SKM-1 (cell line): ENCODE data around the gene MRPS6.

Experiments
- DNase-seq: peaks from one replicate; lab custom pipeline; 2025; ENCODE audit not compliant: unreplicated experiment; lab: John Stamatoyannopoulos, UW

MRPS6 gene

DNA sequence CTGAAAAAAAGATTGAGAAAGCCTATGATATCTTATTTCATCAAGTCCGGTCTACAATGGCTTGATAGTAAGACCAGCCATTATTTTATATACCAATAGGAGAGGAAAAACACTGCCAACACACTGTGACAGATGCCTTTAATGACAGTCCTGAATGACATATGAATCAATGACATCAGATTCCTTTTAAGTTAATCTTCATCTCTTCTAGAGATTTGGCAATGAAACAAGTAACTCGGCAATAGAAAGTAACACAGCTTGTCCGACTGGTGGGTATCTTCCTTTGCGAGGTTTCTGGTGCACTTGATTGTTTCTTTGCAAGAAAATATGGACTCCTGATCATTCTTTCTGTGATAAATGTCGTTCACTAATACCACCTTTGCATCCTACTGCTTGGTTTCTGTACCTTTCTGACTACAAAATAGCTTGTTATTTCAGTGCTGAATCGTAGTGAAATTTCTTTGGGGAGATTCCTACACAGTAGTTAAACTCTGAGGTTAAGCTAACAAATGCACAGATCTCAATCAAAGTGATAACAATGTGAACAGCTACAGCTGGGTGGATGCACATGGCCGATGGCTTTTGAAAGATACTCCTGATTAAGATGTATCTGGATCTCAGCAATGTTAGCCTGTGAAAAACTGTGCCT lies 104.7 kb downstream of the MRPS6 start:
- DNase-seq = no peak

DNA sequence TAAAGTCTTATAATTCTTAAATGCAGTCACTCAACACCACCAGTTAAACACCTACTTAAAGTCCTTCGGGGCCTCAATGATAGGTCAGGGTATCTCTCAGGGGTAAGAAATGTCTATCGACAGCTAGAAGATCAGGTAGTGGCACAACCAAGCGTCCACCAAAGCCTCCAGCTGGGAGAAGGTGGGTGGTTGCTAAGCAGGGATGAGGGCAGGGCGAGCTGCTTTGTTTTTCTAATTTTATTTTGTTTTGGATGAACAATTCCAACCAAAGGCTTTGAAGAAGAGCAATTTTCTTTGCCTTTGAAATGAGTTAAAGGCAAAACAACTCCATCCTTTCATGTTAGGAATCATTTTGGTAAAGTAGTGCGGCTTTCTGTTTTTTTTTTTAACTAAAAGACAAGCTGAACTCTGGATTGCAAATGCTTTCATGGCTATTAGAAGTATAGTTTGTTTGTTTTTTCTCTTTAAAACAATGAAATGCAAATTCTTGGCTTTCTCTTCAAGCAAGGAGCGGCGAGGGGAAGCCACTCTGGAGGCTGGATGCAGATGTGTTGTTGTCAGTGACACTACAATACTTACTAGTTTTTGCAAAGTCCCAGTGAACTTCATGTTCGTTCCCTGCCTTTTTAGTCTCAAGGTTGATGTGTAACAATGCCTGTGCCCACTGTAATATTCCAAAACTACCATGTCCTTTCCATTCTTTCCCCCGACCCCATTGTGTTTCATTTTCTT lies 106.0 kb downstream of the MRPS6 start:
- DNase-seq = no peak

DNA sequence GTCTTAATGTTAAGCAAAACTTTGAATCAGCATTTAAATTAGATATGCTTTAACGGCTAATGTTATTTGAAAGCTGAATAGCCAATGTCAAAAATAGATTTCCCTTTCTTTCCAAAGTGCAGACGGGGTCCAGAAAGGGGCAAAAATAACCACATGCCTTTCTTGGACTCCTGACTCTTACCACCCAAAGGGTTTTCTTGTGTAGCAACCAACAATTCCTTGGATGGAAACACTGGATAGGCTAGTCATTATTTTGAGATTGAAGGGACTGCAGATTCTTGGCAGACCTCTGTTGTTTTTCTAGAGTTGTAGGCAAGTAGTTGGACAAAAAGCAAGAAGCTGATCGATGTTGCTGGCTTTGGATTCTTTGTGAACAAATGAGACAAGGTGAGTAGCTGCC lies 107.0 kb downstream of the MRPS6 start:
- DNase-seq = no peak

DNA sequence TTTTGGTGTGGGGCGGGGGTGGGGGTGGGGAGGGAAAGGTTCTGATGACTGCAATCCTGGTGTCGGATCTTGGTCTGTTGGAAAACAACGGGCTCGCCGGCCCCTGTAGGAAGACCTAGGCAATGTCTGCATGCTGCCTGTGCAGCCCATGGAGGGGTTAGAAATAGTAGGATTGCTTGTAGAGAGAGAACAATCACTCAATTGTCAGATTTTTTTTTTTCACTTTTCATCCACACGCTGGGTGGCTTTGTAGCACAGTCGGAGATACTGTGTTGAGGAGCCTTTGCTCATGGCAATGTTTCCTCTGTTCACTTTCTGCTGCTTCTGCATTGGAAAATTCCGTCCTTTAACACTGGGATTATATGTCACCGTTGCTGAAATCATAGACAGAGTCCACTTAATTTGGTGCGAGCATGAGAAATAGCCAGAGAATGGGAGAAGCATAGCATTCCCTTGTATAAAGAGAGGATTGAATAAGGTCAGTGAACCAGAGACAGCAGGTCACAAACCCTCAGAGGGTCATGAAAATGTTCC lies 107.5 kb downstream of the MRPS6 start:
- no peak for DNase-seq

DNA sequence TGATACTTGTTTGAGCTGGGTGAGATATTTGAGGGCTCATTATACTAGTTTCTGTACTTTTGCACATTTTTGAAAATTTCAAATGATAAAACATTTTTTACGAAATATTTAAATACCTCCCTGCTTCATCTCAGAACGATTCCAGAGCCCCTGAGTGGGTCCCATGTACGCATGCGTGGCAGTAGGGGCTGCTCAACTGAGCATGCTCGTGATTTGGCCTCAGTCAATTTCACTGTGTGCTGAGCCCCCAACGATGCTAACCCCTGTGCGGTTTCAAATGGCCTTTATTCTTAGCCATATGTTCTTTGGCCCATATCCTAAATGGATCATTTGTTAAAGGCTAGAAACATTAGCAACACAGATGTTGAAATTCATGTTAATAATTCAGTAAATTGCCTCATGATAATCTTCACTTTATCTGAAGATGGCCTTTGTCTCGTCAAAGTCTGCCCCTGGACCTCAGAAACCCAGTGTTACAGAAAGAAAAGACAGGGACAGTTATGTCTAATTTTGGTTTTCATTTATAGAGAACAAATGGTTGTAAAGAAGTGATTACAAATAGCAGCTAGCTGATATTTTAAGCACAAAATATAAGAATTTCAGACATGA lies 108.2 kb downstream of the MRPS6 start:
- DNase-seq = no peak

DNA sequence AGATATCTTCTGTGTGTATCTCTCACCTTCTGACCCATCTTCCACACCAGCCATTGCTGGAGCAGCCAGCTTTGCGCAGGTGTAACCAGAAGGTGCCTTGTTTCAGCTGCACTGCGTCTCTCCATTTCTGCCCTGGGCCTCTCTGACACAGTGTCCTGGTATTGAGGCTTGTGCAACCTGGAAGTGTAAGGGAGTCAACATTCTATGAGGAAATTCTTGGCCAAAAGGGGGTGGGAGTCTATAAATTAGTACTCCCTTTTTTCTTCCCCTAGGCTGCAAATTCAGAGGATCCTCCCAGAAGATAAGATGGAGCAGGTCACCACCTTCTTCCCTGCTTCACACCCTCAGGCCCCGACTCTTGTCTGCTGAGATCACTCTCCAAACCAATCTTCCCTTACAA lies 109.1 kb downstream of the MRPS6 start:
- no peak for DNase-seq

DNA sequence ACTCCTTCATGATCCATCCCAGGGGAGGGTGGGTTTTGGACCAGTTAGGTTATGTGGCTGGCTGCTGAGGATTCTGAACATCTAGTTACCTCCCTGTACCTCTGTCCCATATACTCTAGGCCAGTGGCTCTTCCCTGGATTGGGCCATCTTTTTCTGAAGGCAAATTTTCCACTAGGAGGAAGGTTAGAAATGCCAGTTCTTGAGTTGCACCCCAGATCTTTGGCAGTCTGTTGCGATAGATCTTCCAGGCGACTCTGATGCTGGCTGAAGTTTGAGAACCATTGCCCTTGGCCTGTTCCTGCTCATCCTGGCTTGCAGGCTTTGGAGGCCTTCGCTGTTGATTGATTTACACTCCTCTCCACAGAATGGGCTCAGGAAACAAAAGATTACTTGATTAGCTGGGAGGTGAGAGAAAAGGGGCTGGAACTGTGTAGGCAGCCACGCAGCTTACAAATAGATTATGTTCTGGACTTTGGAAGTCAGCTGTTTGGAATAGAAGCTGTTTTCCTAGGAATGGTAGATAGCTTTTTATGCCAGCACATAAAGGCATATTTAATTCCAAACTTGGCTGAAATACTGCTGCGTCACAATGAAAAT lies 110.1 kb downstream of the MRPS6 start:
- no peak for DNase-seq

DNA sequence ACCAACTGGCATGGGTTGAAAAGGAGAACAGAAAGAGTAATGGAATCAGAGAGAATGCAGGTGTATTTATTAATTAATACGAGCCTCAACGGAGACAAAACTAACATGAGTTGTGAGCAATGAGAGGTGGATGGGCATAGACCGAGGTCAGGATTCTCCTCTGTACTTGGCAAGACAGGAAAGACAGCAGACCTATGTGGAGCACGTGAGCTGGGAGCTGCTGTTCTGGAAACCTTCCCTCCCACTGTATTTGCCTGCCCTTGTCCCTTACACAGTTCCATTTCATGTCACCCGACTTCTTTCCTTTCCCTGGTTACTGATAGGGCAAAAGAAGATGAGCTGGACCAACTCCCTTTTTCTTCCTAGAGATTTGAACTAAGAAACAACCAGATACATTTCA lies 110.9 kb downstream of the MRPS6 start:
- no peak for DNase-seq

DNA sequence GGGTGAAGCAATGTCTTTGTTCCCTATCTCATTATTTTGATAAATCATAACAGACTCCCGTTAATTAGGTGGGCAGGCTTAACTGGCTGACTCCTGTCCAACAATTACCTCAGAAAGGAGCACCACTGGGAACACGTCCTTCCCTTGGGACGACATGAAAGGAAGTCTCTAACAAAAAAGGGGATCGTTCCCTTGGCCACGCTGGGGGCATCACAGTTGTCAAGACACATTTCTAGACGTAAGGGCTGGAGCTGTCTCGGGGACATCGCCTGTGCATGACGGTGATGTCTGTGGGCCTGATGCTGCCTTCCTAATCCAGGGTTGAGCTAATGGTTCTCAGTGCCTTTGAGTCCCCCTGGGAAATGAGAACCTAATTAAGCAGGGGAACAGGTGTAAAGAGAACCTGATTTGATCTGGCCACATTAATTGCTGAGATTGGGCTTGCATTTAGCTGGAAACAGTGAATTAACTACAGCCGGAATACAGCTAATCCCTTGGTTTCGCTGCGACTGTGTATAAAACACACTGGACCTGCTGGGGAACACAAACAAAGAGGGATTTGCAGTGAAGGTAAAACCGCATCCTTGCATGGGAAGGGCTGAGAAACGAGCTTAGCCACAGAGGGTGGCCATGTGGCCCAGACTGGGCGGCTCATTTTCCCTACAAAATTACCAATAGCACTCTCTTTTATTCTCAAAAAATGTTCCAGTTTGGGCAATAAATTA lies 111.8 kb downstream of the MRPS6 start:
- no peak for DNase-seq

DNA sequence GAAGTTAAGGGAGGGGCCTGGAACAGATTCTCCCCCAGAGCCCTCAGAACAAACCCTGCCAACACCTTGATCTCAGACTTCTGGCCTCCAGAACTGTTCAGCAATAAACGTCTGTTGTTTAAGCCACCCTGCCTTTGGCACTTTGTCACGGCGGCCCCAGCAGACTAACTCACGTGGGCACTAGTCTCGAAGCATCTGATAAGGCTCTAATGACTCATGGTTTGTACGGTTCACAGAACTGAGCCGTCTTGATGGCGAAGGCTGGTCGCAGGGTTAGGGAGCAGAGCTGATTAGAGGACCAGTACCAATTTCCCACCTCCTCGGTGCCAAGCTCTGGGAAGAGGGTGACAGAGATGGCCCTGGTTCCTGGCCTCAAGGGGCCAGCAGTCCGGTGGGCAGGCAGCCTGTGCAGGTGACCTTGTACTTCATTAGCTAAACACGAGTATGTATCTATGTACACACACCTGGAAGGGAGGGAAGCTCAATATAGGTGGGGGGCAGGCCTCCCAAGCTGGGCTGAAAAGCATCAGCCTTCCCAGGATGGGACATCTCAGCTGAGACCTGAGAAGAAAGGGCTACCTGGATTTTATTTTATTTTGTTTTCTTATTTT lies 112.8 kb downstream of the MRPS6 start:
- DNase-seq = no peak

DNA sequence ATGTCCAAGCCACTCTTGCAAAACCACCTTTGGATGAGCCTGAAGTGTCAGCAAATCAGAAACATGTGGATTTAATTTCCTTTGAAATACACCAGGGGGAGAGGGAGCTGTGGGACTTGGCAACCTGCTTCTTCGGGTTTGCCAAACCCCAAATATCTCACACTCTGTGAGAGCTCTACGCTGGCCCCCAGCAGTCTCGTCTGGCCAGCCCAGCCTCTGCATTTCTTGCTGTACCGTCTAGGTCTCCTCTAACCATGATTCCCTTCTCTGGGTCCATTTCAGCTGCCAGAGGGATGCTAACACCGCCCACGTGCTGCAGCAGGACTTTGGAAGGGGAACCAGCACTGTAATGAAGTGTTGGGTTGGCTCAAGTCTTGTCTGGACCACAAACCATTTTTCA lies 114.6 kb downstream of the MRPS6 start:
- no peak for DNase-seq

DNA sequence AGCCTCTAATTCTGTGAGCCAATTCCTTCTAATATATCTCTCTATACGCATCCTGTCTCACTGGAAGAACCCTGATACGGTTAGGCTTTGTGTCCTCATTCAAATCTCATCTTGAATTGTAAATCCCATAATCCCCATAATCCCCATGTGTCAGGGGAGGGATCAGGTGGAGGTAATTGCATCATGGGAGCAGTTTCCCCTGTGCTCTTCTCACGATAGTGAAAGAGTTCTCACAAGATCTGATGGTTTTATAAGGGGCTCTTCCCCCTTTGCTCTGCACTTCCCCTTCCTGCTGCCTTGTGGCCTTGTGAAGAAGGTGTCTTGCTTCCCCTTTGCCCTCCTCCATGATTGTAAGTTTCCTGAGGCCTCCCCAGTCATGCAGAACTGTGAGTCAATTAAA lies 116.1 kb downstream of the MRPS6 start:
- DNase-seq = peak; percentile 7

DNA sequence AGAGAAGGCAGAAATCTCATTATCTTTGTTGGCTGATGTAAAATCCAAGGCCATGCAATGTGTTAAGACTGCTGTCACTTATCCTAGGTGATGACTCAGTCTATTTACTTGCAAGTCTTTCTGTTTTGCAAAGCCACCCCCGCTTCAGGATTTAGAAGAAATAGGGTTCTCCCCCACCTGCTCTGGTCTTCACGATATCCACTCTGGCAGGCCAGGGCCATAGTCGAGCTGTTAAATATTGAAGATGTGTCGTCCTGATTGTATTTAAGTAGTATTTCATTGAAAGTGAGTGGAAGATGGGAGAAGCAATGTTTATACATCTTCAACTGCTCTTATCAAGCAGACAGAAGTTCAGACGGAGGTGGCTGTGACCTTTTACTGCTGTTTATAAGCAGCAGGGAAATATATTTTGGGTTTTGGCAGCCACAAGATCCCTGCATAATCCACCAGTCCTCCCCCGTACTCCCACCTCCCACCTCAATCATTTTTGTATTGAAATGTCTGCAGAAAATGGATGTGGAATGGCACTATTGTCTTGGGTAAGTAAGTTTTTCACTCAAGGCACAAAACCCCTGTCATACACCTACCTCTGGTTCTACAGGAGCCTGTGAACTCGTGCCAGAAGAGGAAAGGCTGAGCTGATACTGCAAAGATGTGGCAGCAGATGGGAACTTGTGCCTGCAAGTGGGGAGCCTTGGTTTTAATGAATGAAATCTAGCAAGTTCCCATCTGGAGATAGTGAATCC lies 117.4 kb downstream of the MRPS6 start:
- DNase-seq = no peak

DNA sequence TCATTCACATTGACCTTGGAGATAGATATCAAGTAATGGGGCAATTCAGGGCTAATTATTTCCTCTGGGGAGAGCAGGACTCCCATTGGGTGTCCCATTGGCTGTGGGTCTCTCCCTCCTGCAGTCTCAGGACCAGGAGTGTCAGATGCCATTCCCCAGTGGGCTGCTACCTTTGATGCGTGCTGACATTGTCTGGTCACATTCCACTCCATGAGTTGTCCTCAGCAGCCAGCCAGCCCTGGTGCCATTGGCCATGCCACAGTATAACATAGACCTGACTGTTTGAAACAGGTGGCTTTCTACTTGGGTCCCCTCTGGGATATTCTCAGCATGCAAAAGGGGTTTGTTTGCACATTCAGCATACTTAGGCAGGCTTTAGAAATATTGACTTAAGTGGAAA lies 118.5 kb downstream of the MRPS6 start:
- no peak for DNase-seq
